GM21447 (cell line): ENCODE measurements around the gene CALB2.

Experiments
- ATAC-seq: cut with Tn5 transposase; IDR thresholded peaks from one replicate; pipeline ENCODE4 v1.9.1; 2021; ENCODE audit not compliant: unreplicated experiment

CALB2 gene

DNA sequence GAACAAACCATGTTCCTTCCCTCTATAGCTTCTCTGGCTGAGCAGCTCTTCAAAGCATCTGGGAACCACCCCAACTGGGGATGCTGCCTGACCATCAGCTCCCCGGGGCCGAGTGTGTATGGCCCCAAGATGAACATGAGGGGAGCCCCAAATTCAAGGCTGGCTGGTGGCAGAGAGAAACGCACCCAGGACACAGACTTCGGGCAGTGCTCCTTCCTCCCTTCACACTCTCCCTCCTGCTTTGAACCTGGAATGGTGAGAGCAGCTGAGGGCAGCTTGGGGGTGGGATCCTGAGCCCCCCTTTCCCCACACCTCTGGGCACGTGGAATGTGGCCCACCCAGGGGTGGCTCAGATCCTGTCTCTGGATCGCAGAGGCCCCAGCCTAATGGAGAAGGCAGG lies 66.1 kb downstream of the CALB2 start:
- no peak for ATAC-seq

DNA sequence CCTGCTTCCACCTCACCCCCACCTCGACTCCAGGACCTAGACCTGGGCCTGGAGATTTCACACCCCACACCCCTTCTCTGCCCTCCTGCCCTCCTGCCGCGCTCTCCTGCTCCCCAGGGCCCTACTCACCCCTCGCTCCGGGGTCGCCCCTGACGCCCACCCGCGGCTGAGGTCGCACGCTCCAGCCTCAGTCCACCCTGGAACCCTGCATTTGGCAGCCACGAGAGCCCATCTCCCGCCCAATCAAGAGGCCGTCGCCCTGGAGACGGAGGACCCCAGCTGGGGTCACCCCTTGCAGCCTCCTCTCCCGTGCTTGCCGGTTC lies 67.2 kb downstream of the CALB2 start:
- no peak for ATAC-seq

DNA sequence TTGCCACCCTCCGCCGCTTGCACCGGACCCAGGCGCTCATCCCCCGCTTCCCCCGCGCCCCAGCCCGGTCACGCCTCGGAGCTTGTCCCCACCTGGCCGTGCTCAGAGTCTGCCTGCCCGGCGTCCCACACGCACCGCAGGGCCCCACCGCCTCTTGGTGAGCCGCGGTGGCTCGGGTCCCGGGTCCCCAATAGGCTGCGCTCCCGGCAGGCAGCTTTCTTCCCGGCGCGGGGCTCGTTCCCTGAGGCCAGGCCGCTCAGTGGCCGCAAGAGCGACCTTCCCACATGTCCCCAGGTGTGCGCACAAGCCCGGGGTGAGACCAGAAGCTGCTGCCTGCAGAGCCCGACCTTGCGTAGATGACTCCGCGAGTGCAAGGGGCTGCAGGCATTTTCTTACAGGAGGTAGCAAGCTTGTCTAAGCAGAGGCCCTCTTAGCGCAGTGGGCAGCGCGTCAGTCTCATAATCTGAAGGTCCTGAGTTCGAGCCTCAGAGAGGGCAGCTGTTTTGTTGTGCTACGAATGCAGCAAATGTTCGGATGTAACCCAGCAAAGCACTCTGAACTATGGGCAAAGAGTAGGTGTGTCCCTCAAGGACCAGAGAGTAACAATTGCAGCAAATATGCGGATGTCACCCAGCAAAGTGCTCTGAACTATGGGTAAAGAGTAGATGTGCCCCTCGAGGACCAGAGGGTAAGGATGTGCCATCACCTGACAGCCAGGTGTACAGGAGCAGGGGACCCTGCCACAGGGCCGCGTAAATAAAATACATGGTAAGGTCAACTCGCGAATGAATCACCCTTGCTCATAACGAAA lies 67.8 kb downstream of the CALB2 start:
- ATAC-seq: no peak

GRCh38 chr16:71426880-71427615 lies 68.5 kb downstream of the CALB2 start:
- no peak for ATAC-seq

DNA sequence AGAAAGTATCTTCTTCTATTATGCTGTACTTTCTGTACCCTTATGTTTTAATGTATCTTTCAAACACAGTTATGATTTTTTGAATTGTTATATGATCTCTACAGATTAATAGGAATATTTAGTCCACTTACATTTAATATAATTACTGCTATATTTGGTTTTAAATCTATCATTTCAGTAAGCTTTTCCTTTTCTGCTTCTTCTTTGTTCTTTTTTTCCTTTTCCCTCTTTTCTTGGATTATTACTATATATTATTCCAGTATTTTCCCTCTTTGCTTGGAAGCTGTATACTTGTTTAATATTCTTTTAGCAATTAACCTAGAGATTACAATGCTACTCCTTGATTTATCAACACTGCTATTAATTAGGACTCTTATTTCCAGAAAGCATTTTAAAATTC lies 69.9 kb downstream of the CALB2 start:
- no peak for ATAC-seq

- ATAC-seq: no peak
These were observed 70.4 kb downstream of the CALB2 start for GRCh38 chr16:71428883-71429282.

DNA sequence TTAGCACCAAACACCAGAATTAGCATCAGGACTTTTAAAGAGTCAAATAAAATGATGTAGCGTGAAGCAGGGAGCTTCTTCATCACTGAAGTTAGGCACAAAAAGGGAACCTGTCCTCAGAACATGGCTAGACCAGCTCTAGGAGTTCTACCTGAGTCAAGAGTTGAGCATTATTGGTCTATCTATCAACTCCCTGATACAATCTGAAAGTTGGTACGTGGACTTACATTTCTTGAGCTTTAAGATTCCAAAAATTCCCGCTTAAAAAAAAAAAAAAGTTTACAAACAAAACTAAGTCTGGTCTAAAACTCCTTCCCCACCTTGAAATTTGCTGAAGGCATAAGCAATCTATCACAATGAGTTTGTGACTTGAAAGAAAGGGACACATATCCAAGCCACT lies 71.1 kb downstream of the CALB2 start:
- ATAC-seq: no peak

GRCh38 chr16:71430744-71431143 lies 72.2 kb downstream of the CALB2 start:
- ATAC-seq: no peak

DNA sequence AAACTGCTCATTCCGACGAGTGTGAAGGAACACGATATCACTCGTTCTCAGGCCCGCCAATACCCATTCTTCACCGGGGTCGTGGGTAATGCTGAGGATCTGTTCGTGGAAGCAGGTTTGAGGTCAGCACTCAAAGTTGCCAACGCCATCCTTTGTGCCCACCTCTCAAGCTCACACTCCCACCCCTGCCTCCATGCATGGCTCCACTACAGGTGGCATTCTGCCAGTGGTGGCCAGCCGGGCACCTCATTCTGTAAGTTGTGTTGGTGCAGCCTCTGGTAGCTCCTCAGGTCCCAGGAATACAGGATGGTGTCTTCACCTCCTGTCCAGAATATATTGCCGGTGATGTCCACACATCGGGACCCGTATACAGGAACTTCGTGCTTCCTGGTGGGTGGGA lies 72.7 kb downstream of the CALB2 start:
- no peak for ATAC-seq

GRCh38 chr16:71431991-71432390 lies 73.5 kb downstream of the CALB2 start:
- no peak for ATAC-seq

DNA sequence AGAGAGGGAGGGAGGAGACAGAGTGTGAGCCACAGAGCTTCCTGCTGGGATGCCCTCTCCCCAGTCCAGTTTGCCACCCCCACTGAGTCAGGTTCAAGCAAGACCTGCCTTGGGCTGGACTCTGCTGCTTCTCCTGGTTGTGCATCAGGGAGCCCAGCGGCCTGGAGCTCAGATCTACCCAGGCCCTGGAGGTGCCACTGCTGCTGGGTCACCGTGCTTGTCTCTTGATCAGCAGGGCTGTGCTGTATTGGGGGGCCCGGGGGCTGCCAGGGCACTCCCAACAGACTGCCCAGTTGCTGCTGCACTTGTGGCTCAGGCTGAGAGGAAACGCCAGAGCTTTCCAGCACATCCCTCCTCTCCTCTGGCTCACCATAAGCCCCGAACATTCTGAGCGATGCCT lies 74.4 kb downstream of the CALB2 start:
- ATAC-seq: no peak

GRCh38 chr16:71436473-71436872 lies 78.0 kb downstream of the CALB2 start:
- ATAC-seq: no peak

DNA sequence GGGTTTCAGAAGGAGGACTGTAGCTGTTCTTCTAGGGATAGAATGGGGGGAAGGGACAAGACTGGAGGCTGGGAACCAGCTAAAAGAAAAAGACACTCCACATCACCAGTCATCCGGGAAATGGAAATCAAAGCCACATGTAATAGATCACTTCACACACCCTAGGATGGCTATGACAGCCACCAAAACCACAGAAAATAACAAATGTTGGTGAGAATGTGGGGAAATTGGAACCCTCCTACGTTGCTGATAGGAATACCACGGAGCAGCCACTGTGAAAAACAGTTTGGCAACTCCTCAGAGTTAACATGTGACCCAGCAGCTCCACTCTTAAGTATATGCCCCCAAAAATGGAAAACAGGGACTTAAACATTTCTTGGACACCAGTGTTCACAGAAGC lies 81.0 kb downstream of the CALB2 start:
- ATAC-seq: no peak
